Panc1 (cell line): Measurements from ENCODE around the gene ZNF236.

Experiments
- TCF7L2 ChIP-seq: IDR thresholded peaks from 2 replicates; pipeline ENCODE4 v1.6.1; 2011; ENCODE audit warnings: mild to moderate bottlenecking, low read depth, low read length, inconsistent platforms
- TF ChIP-seq, protein P1 (sequence below): fragments of 450-650 bp; IDR thresholded peaks from 2 replicates; pipeline ENCODE4 v1.5.1; 2017; ENCODE audit warnings: mild to moderate bottlenecking
- TF ChIP-seq, protein P2 (sequence below), 2 experiments: IDR thresholded peaks; 2 replicates each; pipeline ENCODE4 v1.6.1; 2011 to 2012; ENCODE audit warnings: low read depth in 2 of 2, control low read depth in 1 of 2, low read length in 1 of 2, mild to moderate bottlenecking in 1 of 2, moderate library complexity in 1 of 2; ENCODE audit not compliant: insufficient read depth in 1 of 2

DNA sequence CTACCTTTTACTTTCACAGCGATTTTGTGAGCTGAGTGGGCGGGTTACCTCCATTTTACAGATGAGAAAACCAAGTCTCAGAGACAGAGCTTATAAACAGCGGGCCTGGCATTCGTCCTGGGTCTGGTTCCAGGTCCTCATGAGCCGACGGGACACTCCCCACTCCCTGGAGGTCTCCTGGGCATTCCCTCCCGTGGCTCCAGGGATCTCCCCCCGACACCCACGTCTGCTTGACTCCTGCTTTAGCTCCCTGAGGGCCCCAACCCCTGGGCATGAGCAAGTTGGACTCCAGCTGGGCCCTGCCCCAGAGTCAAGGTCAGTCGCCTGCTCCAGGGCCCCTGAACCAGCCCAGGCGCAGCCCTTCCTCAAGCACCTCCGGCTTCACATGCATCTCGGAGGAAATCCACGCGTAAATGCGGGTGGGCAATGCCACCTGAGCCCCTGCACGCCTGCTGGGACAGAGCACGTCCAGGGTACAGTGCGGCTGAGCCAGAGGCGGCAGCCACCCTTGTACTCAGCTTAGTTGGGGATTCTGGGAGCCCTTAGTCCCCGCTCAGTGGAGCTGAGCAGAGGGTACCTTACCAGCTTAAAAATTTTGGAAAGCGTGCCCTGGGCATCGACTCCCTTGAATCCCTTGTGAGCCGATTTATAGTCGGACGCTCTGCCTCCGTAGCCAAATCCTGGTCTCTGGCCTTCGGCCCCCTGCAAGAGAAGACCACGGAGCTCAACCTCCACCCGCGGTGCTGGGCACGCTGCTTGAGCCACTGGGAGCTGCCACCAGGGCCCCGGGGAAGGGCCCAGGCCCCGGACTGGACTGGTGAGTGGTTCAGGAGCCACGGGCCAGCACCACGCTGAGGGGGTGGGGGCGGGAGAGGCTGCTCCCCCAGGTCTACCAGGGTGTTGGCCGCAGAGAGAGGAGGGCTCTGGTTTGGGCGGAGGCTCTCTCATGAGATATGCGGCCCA, 162.1 kb downstream of the ZNF236 start:
- TF ChIP-seq, protein P1, sequence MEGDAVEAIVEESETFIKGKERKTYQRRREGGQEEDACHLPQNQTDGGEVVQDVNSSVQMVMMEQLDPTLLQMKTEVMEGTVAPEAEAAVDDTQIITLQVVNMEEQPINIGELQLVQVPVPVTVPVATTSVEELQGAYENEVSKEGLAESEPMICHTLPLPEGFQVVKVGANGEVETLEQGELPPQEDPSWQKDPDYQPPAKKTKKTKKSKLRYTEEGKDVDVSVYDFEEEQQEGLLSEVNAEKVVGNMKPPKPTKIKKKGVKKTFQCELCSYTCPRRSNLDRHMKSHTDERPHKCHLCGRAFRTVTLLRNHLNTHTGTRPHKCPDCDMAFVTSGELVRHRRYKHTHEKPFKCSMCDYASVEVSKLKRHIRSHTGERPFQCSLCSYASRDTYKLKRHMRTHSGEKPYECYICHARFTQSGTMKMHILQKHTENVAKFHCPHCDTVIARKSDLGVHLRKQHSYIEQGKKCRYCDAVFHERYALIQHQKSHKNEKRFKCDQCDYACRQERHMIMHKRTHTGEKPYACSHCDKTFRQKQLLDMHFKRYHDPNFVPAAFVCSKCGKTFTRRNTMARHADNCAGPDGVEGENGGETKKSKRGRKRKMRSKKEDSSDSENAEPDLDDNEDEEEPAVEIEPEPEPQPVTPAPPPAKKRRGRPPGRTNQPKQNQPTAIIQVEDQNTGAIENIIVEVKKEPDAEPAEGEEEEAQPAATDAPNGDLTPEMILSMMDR, result no peak
- no peak for TF ChIP-seq TCF7L2
- TF ChIP-seq, protein P2, sequence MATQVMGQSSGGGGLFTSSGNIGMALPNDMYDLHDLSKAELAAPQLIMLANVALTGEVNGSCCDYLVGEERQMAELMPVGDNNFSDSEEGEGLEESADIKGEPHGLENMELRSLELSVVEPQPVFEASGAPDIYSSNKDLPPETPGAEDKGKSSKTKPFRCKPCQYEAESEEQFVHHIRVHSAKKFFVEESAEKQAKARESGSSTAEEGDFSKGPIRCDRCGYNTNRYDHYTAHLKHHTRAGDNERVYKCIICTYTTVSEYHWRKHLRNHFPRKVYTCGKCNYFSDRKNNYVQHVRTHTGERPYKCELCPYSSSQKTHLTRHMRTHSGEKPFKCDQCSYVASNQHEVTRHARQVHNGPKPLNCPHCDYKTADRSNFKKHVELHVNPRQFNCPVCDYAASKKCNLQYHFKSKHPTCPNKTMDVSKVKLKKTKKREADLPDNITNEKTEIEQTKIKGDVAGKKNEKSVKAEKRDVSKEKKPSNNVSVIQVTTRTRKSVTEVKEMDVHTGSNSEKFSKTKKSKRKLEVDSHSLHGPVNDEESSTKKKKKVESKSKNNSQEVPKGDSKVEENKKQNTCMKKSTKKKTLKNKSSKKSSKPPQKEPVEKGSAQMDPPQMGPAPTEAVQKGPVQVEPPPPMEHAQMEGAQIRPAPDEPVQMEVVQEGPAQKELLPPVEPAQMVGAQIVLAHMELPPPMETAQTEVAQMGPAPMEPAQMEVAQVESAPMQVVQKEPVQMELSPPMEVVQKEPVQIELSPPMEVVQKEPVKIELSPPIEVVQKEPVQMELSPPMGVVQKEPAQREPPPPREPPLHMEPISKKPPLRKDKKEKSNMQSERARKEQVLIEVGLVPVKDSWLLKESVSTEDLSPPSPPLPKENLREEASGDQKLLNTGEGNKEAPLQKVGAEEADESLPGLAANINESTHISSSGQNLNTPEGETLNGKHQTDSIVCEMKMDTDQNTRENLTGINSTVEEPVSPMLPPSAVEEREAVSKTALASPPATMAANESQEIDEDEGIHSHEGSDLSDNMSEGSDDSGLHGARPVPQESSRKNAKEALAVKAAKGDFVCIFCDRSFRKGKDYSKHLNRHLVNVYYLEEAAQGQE (IDR thresholded peaks at IDR 0.05; ENCODE audit: insufficient read depth in 1 of 2, low read depth in 2 of 2, low read length in 1 of 2), result no peak
